OCI-LY1 (cell line): ENCODE data around the gene SHLD1.

Experiments used
- CTCF ChIP-seq: fragments of 200-600 bp; sonication (generic), shearing (Covaris generic); IDR thresholded peaks from 2 replicates; pipeline ENCODE4 v1.5.1; 2017; ENCODE audit warnings: mild to moderate bottlenecking, antibody characterized with exemption, low read length, moderate library complexity, mixed read lengths
- EZH2 ChIP-seq: fragments of 200-600 bp; sonication (generic), shearing (Covaris generic); IDR thresholded peaks from 2 replicates; pipeline ENCODE4 v1.8.0; 2017; ENCODE audit warnings: borderline replicate concordance, mixed run types, mild to moderate bottlenecking, antibody characterized with exemption, low read length, moderate library complexity, mixed read lengths

DNA sequence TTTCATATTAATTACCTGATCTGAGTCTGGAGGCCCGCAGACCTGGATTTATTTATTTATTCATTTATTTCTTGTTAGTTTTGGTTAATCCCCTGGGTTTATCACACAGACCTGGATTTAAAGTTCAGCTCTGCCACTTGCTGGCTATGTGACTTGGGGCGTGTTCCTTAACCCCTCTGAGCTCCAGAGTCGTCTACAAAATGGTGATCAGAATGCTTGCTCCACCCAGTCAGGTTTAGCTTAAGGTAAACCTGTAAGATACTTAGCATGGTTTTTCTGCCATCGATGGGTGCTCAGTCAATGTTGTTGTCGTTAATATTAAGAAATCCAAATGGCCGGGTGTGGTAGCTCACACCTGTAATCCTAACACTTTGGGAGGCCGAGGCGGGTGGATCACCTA lies 23.4 kb downstream of the SHLD1 start:
- TF ChIP-seq CTCF (no peak), EZH2 (no peak)
